SK-N-SH (cell line): ENCODE results near the gene CACNG7. TPM values are rescaled to one million over a fixed set of nuclear protein-coding genes. Genes with fewer than 3 reads are reported as not detected.

Experiments
- CTCF ChIA-PET: fragments of 300-600, 350-600 bp; formaldehyde crosslinking; extraction: SDS; loops from one replicate; lab custom pipeline; 2021; lab: Yijun Ruan, JAX
- POLR2A ChIA-PET: fragments of 350-600 bp; sonication (Branson Sonifier 250); formaldehyde crosslinking; extraction: SDS; loops from one replicate; lab custom pipeline; 2020; ENCODE audit warnings: antibody characterized with exemption, inconsistent platforms; lab: Yijun Ruan, JAX
- DNase-seq: peaks from one replicate; pipeline ENCODE4 v3.0.0; 2012
- H2AFZ ChIP-seq: fragments of 200-600 bp; sonication (generic); 2 replicates; pipeline ENCODE4 v1.8.1; 2016; ENCODE audit warnings: antibody characterized with exemption, mild to moderate bottlenecking, low read depth
- H3F3A ChIP-seq: fragments of 200-600 bp; sonication (generic); replicated peaks from 2 replicates; pipeline ENCODE3; 2016; ENCODE audit warnings: antibody characterized with exemption, mild to moderate bottlenecking; ENCODE audit not compliant: insufficient read depth
- H3K27ac ChIP-seq, 2 experiments: fragments of 200-500 bp in 1 of 2; fragments of 200-600 bp in 1 of 2; sonication (Bioruptor generic) in 1 of 2; sonication (generic), shearing (Covaris generic) in 1 of 2; 2 replicates each; pipeline versions ENCODE4 v1.5.1 to v1.6.1; 2014 to 2016; ENCODE audit warnings: low read depth in 2 of 2, inconsistent platforms in 1 of 2, low read length in 1 of 2, mild to moderate bottlenecking in 1 of 2, mixed read lengths in 1 of 2
- H3K27me3 ChIP-seq: fragments of 200-600 bp; sonication (generic), shearing (Covaris generic); 2 replicates; pipeline ENCODE4 v1.6.1; 2016; ENCODE audit warnings: mixed run types; ENCODE audit not compliant: insufficient read depth
- H3K36me3 ChIP-seq, 2 experiments: fragments of 200-500 bp in 1 of 2; fragments of 200-600 bp in 1 of 2; sonication (Bioruptor generic) in 1 of 2; sonication (generic) in 1 of 2; replicated peaks in 1 of 2; 2 replicates each; pipeline versions ENCODE3 to v1.5.1; 2014 to 2016; ENCODE audit warnings: low read length in 1 of 2, mild to moderate bottlenecking in 1 of 2; ENCODE audit not compliant: insufficient read depth in 2 of 2, control insufficient read depth in 1 of 2
- H3K4me1 ChIP-seq, 2 experiments: fragments of 200-500 bp in 1 of 2; fragments of 200-600 bp in 1 of 2; sonication (Bioruptor generic) in 1 of 2; sonication (generic), shearing (Covaris generic) in 1 of 2; 2 replicates each; pipeline versions ENCODE4 v1.5.1 to v1.6.1; 2014 to 2016; ENCODE audit warnings: low read depth in 1 of 2, low read length in 1 of 2, mixed run types in 1 of 2; ENCODE audit not compliant: insufficient read depth in 2 of 2, control insufficient read depth in 1 of 2
- H3K4me2 ChIP-seq: fragments of 200-600 bp; sonication (generic), shearing (Covaris generic); 2 replicates; pipeline ENCODE4 v1.6.1; 2017; ENCODE audit warnings: mixed run types
- H3K4me3 ChIP-seq, 2 experiments: fragments of 200-500 bp in 1 of 2; fragments of 200-600 bp in 1 of 2; sonication (Bioruptor generic) in 1 of 2; sonication (generic), shearing (Covaris generic) in 1 of 2; 2 replicates each; pipeline versions ENCODE4 v1.5.1 to v1.8.1; 2014 to 2016; ENCODE audit warnings: low read depth in 2 of 2, inconsistent platforms in 1 of 2, low read length in 1 of 2, mild to moderate bottlenecking in 1 of 2, mixed read lengths in 1 of 2, moderate library complexity in 1 of 2
- H3K79me2 ChIP-seq: fragments of 200-600 bp; sonication (generic); 2 replicates; pipeline ENCODE4 v1.8.1; 2017; ENCODE audit warnings: mild to moderate bottlenecking; ENCODE audit not compliant: insufficient read depth
- H3K9ac ChIP-seq: fragments of 200-600 bp; sonication (generic); 2 replicates; pipeline ENCODE4 v1.6.1; 2017; ENCODE audit warnings: mixed run types
- H3K9me2 ChIP-seq: fragments of 200-600 bp; sonication (generic); 2 replicates; pipeline ENCODE4 v1.6.1; 2017; ENCODE audit warnings: mixed run types
- H3K9me3 ChIP-seq: fragments of 200-600 bp; sonication (generic); 2 replicates; pipeline ENCODE4 v1.6.1; 2017; ENCODE audit warnings: mixed run types, mild to moderate bottlenecking, moderate library complexity
- H4K20me1 ChIP-seq: fragments of 200-600 bp; sonication (generic); 2 replicates; pipeline ENCODE4 v1.6.1; 2017; ENCODE audit warnings: mild to moderate bottlenecking, mixed run types; ENCODE audit not compliant: insufficient read depth
- CHD2 ChIP-seq: fragments of 150-350 bp; IDR thresholded peaks from 2 replicates; pipeline ENCODE4 v1.6.1; 2018; ENCODE audit warnings: low read length; ENCODE audit not compliant: partially characterized antibody
- ELF1 ChIP-seq: IDR thresholded peaks from 2 replicates; pipeline ENCODE4 v1.4.0; 2012
- EP300 ChIP-seq, 2 experiments: IDR thresholded peaks; 2 replicates each; pipeline versions ENCODE4 v1.4.0 to v1.6.1; 2012; ENCODE audit warnings: borderline replicate concordance in 1 of 2, low read depth in 1 of 2, low read length in 1 of 2
- FOSL2 ChIP-seq: IDR thresholded peaks from 2 replicates; pipeline ENCODE4 v1.4.0; 2012; ENCODE audit warnings: low read depth, mild to moderate bottlenecking, moderate library complexity, borderline replicate concordance
- GABPA ChIP-seq: IDR thresholded peaks from 2 replicates; pipeline ENCODE4 v1.4.0; 2012; ENCODE audit warnings: low read depth, mild to moderate bottlenecking
- IRF3 ChIP-seq: fragments of 150-350 bp; IDR thresholded peaks from 2 replicates; pipeline ENCODE4 v1.6.1; 2016; ENCODE audit warnings: mild to moderate bottlenecking, low read depth, low read length
- JUND ChIP-seq: IDR thresholded peaks from 2 replicates; pipeline ENCODE4 v1.4.0; 2012
- MXI1 ChIP-seq: IDR thresholded peaks from 2 replicates; pipeline ENCODE4 v1.6.1; 2012; ENCODE audit warnings: mild to moderate bottlenecking, low read depth, low read length, improper control_type of control experiment
- NFIC ChIP-seq: IDR thresholded peaks from 2 replicates; pipeline ENCODE4 v1.4.0; 2012; ENCODE audit warnings: borderline replicate concordance
- NRF1 ChIP-seq: IDR thresholded peaks from 2 replicates; pipeline ENCODE4 v1.6.1; 2012; ENCODE audit warnings: low read depth, mild to moderate bottlenecking, low read length
- POLR2AphosphoS5 ChIP-seq: IDR thresholded peaks from 2 replicates; pipeline ENCODE4 v1.6.1; 2012; ENCODE audit warnings: low read depth, low read length
- RFX5 ChIP-seq: IDR thresholded peaks from 2 replicates; pipeline ENCODE4 v1.6.1; 2012; ENCODE audit warnings: mild to moderate bottlenecking, improper control_type of control experiment, low read length
- TAF1 ChIP-seq: IDR thresholded peaks from 2 replicates; pipeline ENCODE4 v1.6.1; 2012; ENCODE audit warnings: low read depth, mild to moderate bottlenecking, low read length, moderate library complexity, borderline replicate concordance
- WGBS: methylation state at CpG from one replicate; pipeline ENCODE4 v1.1.6; 2017; ENCODE audit warnings: low lambda C conversion rate; 5-methylcytosine and 5-hydroxymethylcytosine counted together
- polyA plus RNA-seq, 3 experiments: library from polyadenylated mRNA; depleted of rRNA; stranded (reverse); fragments of >200 nt; gene quantifications; 2 replicates each; pipeline ENCODE4 v1.2.3, GENCODE V29; 2012
- TF ChIP-seq, protein P1 (sequence below): IDR thresholded peaks from 2 replicates; pipeline ENCODE4 v1.6.1; 2012; ENCODE audit warnings: mild to moderate bottlenecking, low read depth, low read length, moderate library complexity
- TF ChIP-seq, protein P2 (sequence below): IDR thresholded peaks from 2 replicates; pipeline ENCODE4 v1.4.0; 2012; ENCODE audit warnings: low read depth
- TF ChIP-seq, protein P3 (sequence below): IDR thresholded peaks from 2 replicates; pipeline ENCODE4; 2012

CACNG7 gene
- polyA plus RNA-seq, 1 of the 3 experiments (the other 2 are of a cell fraction), result 25.7 TPM

DNA sequence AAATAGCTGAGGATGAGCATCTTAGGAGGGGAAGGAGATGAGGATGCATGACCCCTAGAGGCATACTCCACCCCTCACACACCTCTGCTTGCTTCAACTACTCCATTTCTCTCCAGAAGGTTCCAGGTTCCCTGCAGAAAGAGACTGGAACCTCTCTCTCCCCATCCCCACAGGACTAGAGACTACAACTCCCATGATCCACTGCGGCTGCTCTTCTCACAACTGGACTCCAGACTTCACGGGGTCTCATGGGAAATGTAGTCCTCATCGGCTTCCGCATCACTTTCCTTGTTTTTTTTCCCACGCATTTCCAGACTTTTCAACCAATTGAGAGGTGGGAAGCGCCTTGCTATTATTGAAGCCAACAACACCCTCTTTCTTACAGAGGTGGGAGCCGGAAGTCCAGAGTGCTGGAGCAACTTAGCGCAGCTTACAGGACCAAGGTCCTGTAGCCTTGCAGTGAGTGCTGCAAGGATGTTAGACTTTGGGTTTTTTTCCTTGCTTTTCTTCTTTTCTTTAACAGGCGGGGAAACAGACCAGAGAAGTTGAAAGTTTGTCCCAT, 68.4 kb downstream of the CACNG7 start (continued):
- TF ChIP-seq, protein P1, sequence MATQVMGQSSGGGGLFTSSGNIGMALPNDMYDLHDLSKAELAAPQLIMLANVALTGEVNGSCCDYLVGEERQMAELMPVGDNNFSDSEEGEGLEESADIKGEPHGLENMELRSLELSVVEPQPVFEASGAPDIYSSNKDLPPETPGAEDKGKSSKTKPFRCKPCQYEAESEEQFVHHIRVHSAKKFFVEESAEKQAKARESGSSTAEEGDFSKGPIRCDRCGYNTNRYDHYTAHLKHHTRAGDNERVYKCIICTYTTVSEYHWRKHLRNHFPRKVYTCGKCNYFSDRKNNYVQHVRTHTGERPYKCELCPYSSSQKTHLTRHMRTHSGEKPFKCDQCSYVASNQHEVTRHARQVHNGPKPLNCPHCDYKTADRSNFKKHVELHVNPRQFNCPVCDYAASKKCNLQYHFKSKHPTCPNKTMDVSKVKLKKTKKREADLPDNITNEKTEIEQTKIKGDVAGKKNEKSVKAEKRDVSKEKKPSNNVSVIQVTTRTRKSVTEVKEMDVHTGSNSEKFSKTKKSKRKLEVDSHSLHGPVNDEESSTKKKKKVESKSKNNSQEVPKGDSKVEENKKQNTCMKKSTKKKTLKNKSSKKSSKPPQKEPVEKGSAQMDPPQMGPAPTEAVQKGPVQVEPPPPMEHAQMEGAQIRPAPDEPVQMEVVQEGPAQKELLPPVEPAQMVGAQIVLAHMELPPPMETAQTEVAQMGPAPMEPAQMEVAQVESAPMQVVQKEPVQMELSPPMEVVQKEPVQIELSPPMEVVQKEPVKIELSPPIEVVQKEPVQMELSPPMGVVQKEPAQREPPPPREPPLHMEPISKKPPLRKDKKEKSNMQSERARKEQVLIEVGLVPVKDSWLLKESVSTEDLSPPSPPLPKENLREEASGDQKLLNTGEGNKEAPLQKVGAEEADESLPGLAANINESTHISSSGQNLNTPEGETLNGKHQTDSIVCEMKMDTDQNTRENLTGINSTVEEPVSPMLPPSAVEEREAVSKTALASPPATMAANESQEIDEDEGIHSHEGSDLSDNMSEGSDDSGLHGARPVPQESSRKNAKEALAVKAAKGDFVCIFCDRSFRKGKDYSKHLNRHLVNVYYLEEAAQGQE, result no peak
- no peak for TF ChIP-seq NFIC

DNA sequence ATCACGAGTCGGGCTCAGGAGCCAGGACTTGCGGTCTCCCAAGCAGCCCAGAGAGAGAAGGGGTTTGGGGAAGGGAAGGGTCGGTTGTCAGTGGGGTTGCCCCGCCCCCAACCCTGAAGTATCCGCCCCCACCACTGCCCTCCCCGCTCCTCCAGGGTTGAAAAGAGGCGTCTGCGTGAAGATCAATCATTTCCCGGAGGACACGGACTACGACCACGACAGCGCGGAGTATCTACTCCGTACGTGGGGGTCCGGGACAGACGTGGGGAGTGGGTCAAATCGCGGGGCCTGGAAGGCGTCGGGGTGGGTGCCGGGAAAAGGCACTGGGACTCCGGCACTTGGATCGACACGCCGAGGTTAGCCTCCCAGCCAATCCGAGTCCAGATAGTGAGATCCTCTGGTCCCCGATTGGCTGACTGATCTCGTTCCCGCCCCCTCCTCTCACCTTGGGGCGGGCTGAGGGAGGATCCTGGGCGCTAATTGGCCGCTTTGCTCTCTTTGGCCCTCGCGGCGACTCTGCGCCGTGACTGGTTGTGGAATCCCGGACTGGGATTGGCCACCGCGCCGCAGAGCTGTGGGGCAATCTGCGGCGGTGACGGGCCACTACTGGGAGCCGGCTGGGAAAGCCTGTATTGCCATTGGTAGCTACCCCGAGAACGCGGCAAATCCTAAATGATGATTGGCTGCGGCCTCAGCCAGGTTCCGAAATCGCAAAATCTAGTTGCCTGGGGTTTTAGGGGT, 69.1 kb downstream of the CACNG7 start:
- H3K4me2 ChIP-seq, result peak overlapping the region; percentile 78
- H3K4me1 ChIP-seq, result peaks cover 7 to 23% of the 10 kb centered on the region in 2 experiments; a peak in 3 of 4 replicates
- WGBS, result under 1% methylated on average over 19 of the region's 54 CpGs
- no peaks in the 10 kb centered on the region for H3K36me3 ChIP-seq
- H3F3A ChIP-seq, result peaks cover 32% of the 10 kb centered on the region
- H2AFZ ChIP-seq, result peak overlapping the region; percentile 84; the same call in 1 of the 2 replicates
- H3K9me3 ChIP-seq, result no peaks in the 10 kb centered on the region
- DNase-seq, result peak; percentile 93
- ChIA-PET CTCF (no interaction called here), POLR2A (no interaction called here)
- H3K27me3 ChIP-seq, result no peaks in the 10 kb centered on the region
- H3K27ac ChIP-seq, result peak overlapping the region; percentile 81 to 90
- peak overlapping the region; percentile 49 to 60 for H3K4me3 ChIP-seq
- H4K20me1 ChIP-seq, result no peaks in the 10 kb centered on the region
- H3K9ac ChIP-seq, result peak overlapping the region; percentile 33; the same call in 1 of the 2 replicates
- H3K9me2 ChIP-seq, result no peaks in the 10 kb centered on the region
- H3K79me2 ChIP-seq, result peaks cover 11% of the 10 kb centered on the region
- peak; percentile 32; the same call in 1 of the 2 replicates for TF ChIP-seq ELF1
- peak; percentile 90 for TF ChIP-seq CHD2
- no peak for TF ChIP-seq TAF1
- TF ChIP-seq MXI1, result peak; percentile 44; the same call in 1 of the 2 replicates
- TF ChIP-seq GABPA, result peak; percentile 49; the same call in 1 of the 2 replicates
- TF ChIP-seq RFX5, result peak; percentile 91
- TF ChIP-seq, protein P2, sequence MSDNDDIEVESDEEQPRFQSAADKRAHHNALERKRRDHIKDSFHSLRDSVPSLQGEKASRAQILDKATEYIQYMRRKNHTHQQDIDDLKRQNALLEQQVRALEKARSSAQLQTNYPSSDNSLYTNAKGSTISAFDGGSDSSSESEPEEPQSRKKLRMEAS, result peak; percentile 73
- TF ChIP-seq EP300 (IDR thresholded peaks at IDR 0.05; ENCODE audit: borderline replicate concordance in 1 of 2, low read depth in 1 of 2, low read length in 1 of 2), result peak in 1 of 2 experiments; percentile 56; a peak in 2 of 4 replicates
- no peak for TF ChIP-seq FOSL2
- TF ChIP-seq IRF3, result peak; percentile 68
- TF ChIP-seq POLR2AphosphoS5, result peak; percentile 52
- TF ChIP-seq, protein P3, sequence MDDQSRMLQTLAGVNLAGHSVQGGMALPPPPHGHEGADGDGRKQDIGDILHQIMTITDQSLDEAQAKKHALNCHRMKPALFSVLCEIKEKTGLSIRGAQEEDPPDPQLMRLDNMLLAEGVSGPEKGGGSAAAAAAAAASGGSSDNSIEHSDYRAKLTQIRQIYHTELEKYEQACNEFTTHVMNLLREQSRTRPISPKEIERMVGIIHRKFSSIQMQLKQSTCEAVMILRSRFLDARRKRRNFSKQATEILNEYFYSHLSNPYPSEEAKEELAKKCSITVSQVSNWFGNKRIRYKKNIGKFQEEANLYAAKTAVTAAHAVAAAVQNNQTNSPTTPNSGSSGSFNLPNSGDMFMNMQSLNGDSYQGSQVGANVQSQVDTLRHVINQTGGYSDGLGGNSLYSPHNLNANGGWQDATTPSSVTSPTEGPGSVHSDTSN, result peak; percentile 96
- TF ChIP-seq, protein P1, result no peak
- 0 out of 2 replicates have a peak, but pooled peaks have one; percentile 26 for TF ChIP-seq NRF1
- TF ChIP-seq JUND, result no peak; the same call in 1 of the 2 replicates
